Astrocyte (in vitro differentiated cells and primary cell): ENCODE results near the gene OR6K2. TPM values are rescaled to one million over a fixed set of nuclear protein-coding genes. Genes with fewer than 3 reads are reported as not detected.

Experiments
- DNase-seq: peaks from one replicate; pipeline ENCODE4 v3.0.0-alpha.2; 2010; ENCODE audit warnings: low read depth
- FAIRE-seq: peaks from 2 replicates; lab custom pipeline; 2011; peaks lifted over from hg19 to GRCh38; lab: Jason Lieb, UNC
- H2AFZ ChIP-seq: 2 replicates; pipeline ENCODE4 v1.6.0; 2012; ENCODE audit warnings: low read depth, low read length, inconsistent platforms
- H3K27ac ChIP-seq: 2 replicates; pipeline ENCODE4 v1.5.1; 2011; ENCODE audit warnings: low read depth, low read length, inconsistent platforms
- H3K27me3 ChIP-seq: 2 replicates; pipeline ENCODE4 v1.6.0; 2011; ENCODE audit warnings: low read length, inconsistent platforms; ENCODE audit not compliant: insufficient read depth
- H3K36me3 ChIP-seq: 2 replicates; pipeline ENCODE4 v1.5.1; 2011; ENCODE audit warnings: low read length, inconsistent platforms; ENCODE audit not compliant: insufficient read depth
- H3K4me1 ChIP-seq: 2 replicates; pipeline ENCODE4 v1.5.1; 2011; ENCODE audit warnings: low read length, inconsistent platforms; ENCODE audit not compliant: insufficient read depth
- H3K4me2 ChIP-seq: 2 replicates; pipeline ENCODE4 v1.6.0; 2012; ENCODE audit warnings: low read length, inconsistent platforms
- H3K4me3 ChIP-seq: 2 replicates; pipeline ENCODE4 v1.5.1; 2011; ENCODE audit warnings: low read depth, mild to moderate bottlenecking, low read length, inconsistent platforms; ENCODE audit not compliant: insufficient read depth
- H3K79me2 ChIP-seq: 2 replicates; pipeline ENCODE4 v1.6.0; 2012; ENCODE audit warnings: mild to moderate bottlenecking, low read length, inconsistent platforms; ENCODE audit not compliant: insufficient read depth
- H3K9ac ChIP-seq: 2 replicates; pipeline ENCODE4 v1.6.0; 2012; ENCODE audit warnings: mild to moderate bottlenecking, low read length, inconsistent platforms
- H3K9me3 ChIP-seq: 2 replicates; pipeline ENCODE4 v1.5.1; 2012; ENCODE audit warnings: low read depth, mild to moderate bottlenecking, low read length, inconsistent platforms; ENCODE audit not compliant: insufficient read depth
- H4K20me1 ChIP-seq: 2 replicates; pipeline ENCODE4 v1.6.0; 2012; ENCODE audit warnings: low read length, inconsistent platforms; ENCODE audit not compliant: insufficient read depth
- H3K27ac Mint-ChIP-seq: one replicate; pipeline ENCODE4 v1.8.0; 2021; ENCODE audit warnings: mild to moderate bottlenecking, mixed read lengths; ENCODE audit not compliant: unreplicated experiment
- H3K27me3 Mint-ChIP-seq: one replicate; pipeline ENCODE4 v1.8.0; 2021; ENCODE audit warnings: low read depth, mixed read lengths; ENCODE audit not compliant: unreplicated experiment
- H3K36me3 Mint-ChIP-seq: one replicate; pipeline ENCODE4 v1.8.0; 2021; ENCODE audit warnings: low read depth, mixed read lengths; ENCODE audit not compliant: unreplicated experiment
- H3K4me1 Mint-ChIP-seq: one replicate; pipeline ENCODE4 v1.8.0; 2021; ENCODE audit warnings: low read depth, mixed read lengths; ENCODE audit not compliant: unreplicated experiment
- H3K4me3 Mint-ChIP-seq: one replicate; pipeline ENCODE4 v1.8.0; 2021; ENCODE audit warnings: mild to moderate bottlenecking, moderate library complexity, mixed read lengths; ENCODE audit not compliant: unreplicated experiment
- H3K9me3 Mint-ChIP-seq: one replicate; pipeline ENCODE4 v1.8.0; 2021; ENCODE audit warnings: mild to moderate bottlenecking, mixed read lengths; ENCODE audit not compliant: unreplicated experiment
- CTCF ChIP-seq: IDR thresholded peaks from 2 replicates; pipeline ENCODE4 v1.5.1; 2011; ENCODE audit warnings: low read depth, mild to moderate bottlenecking, inconsistent platforms, low read length, moderate library complexity; ENCODE audit not compliant: insufficient read depth
- EZH2 ChIP-seq: IDR thresholded peaks from 2 replicates; pipeline ENCODE4 v1.6.1; 2012; ENCODE audit warnings: mild to moderate bottlenecking, low read length, inconsistent platforms; ENCODE audit not compliant: insufficient read depth
- total RNA-seq: library from RNA; stranded (reverse); gene quantifications from 2 replicates; pipeline ENCODE4 v1.2.1, GENCODE V29; 2021

The OR6K2 gene
- total RNA-seq, 1 donor from 2014 or later: not detected

- no peak for DNase-seq
- H3K27ac Mint-ChIP-seq: no peak overlapping the region
- H3K9me3 Mint-ChIP-seq: no peaks in the 10 kb centered on the region
- no peaks in the 10 kb centered on the region for H3K36me3 Mint-ChIP-seq
- H3K9ac ChIP-seq: no peak overlapping the region
- H3K9me3 ChIP-seq: no peaks in the 10 kb centered on the region
- no peaks in the 10 kb centered on the region for H3K4me1 Mint-ChIP-seq
- no peak overlapping the region for H3K4me2 ChIP-seq
- no peak overlapping the region for H3K4me3 ChIP-seq
- no peaks in the 10 kb centered on the region for H3K4me1 ChIP-seq
- H3K27ac ChIP-seq: no peak overlapping the region
- peaks cover 3% of the 10 kb centered on the region for H3K27me3 Mint-ChIP-seq
- TF ChIP-seq EZH2: no peak
- no peak for TF ChIP-seq CTCF
- no peak overlapping the region for H2AFZ ChIP-seq
- no peaks in the 10 kb centered on the region for H3K36me3 ChIP-seq
- no peaks in the 10 kb centered on the region for H3K27me3 ChIP-seq
- no peak overlapping the region for H3K4me3 Mint-ChIP-seq
- no peak for FAIRE-seq
- H4K20me1 ChIP-seq: no peaks in the 10 kb centered on the region
- no peaks in the 10 kb centered on the region for H3K79me2 ChIP-seq
Measured at GRCh38 chr1:158687037-158687436, 13.4 kb downstream of the OR6K2 start.

GRCh38 chr1:158686111-158687009 is 14.1 kb downstream of the OR6K2 start, which contains the start of gene SPTA1:
TSS of gene SPTA1 (minus strand) at chr1:158686715. CDS start at chr1:158686517, 198 bp downstream.
- H3K4me1 Mint-ChIP-seq: no peaks in the 10 kb centered on the region
- no peak within 1 kb of the TSS for H3K4me2 ChIP-seq
- H3K79me2 ChIP-seq: no peaks in the 10 kb centered on the region
- no peak for DNase-seq
- no peak within 1 kb of the TSS for H3K27ac ChIP-seq
- H3K27me3 Mint-ChIP-seq: peaks cover 3% of the 10 kb centered on the region
- no peak within 1 kb of the TSS for H3K27ac Mint-ChIP-seq
- TF ChIP-seq EZH2: no peak
- no peak for TF ChIP-seq CTCF
- H3K9me3 Mint-ChIP-seq: no peaks in the 10 kb centered on the region
- H4K20me1 ChIP-seq: no peaks in the 10 kb centered on the region
- no peaks in the 10 kb centered on the region for H3K36me3 Mint-ChIP-seq
- no peaks in the 10 kb centered on the region for H3K4me1 ChIP-seq
- no peak for FAIRE-seq
- H3K9me3 ChIP-seq: no peaks in the 10 kb centered on the region
- no peak within 1 kb of the TSS for H3K9ac ChIP-seq
- no peak within 1 kb of the TSS for H2AFZ ChIP-seq
- H3K36me3 ChIP-seq: no peaks in the 10 kb centered on the region
- no peak within 1 kb of the TSS for H3K4me3 Mint-ChIP-seq
- no peak within 1 kb of the TSS for H3K4me3 ChIP-seq
- no peaks in the 10 kb centered on the region for H3K27me3 ChIP-seq

GRCh38 chr1:158685085-158685484 is 15.4 kb downstream of the OR6K2 start:
- Histone ChIP-seq H3K4me1 (no peaks in the 10 kb centered on the region), H3K27me3 (no peaks in the 10 kb centered on the region), H4K20me1 (no peaks in the 10 kb centered on the region), H3K4me3 (no peak overlapping the region), H3K9me3 (no peaks in the 10 kb centered on the region), H3K79me2 (no peaks in the 10 kb centered on the region), H3K9ac (no peak overlapping the region), H3K4me2 (no peak overlapping the region), H3K27ac (no peak overlapping the region), H2AFZ (no peak overlapping the region), H3K36me3 (no peaks in the 10 kb centered on the region)
- DNase-seq: no peak
- FAIRE-seq: no peak
- Mint-ChIP-seq H3K4me1 (no peaks in the 10 kb centered on the region), H3K36me3 (no peaks in the 10 kb centered on the region), H3K27me3 (peaks cover 3% of the 10 kb centered on the region), H3K9me3 (no peaks in the 10 kb centered on the region), H3K4me3 (no peak overlapping the region), H3K27ac (no peak overlapping the region)
- no peak for TF ChIP-seq EZH2
- no peak for TF ChIP-seq CTCF
